ENCODE measurements around the gene MMP25.
"Not testable (repeated sequence)": the region's sequence is repeated elsewhere in the genome, so short reads cannot be mapped to it uniquely, and the experiment has no call there.

MMP25 gene

GRCh38 chr16:3052571-3053329 is 6.4 kb downstream of the MMP25 start:
- H3K27ac ChIP-seq (ENCODE audit: low read depth, low read length); H3K9me3 ChIP-seq (ENCODE audit: control insufficient read depth in 5 of 5, low read length in 5 of 5); H3K4me1 ChIP-seq (ENCODE audit: control insufficient read depth in 5 of 5, insufficient read depth in 5 of 5, low read length in 5 of 5); H3K4me3 ChIP-seq (ENCODE audit: low read depth in 1 of 5, low read length in 5 of 5); H3K9ac ChIP-seq (ENCODE audit: low read length in 5 of 5): not testable (repeated sequence)
- peaks cover 20 to 30% (median 25%) of the 10 kb centered on the region in 5 donors for H3K27me3 ChIP-seq (ENCODE audit: control insufficient read depth in 5 of 5, insufficient read depth in 4 of 5, low read length in 5 of 5)
- peaks cover 0 to 11% (median 3%) of the 10 kb centered on the region in 5 donors for H3K36me3 ChIP-seq (ENCODE audit: control insufficient read depth in 5 of 5, insufficient read depth in 5 of 5, low read length in 5 of 5)

GRCh38 chr16:3053330-3053710 is 7.0 kb downstream of the MMP25 start:
- not testable (repeated sequence) for H3K9me3 ChIP-seq (ENCODE audit: control insufficient read depth in 5 of 5, low read length in 5 of 5); H3K4me3 ChIP-seq (ENCODE audit: low read depth in 1 of 5, low read length in 5 of 5); H3K9ac ChIP-seq (ENCODE audit: low read length in 5 of 5); H3K27ac ChIP-seq (ENCODE audit: low read depth, low read length)
- Histone ChIP-seq H3K4me1 (ENCODE audit: control insufficient read depth in 5 of 5, insufficient read depth in 5 of 5, low read length in 5 of 5) (peaks cover 0 to 14% (median 5%) of the 10 kb centered on the region in 5 donors), H3K36me3 (ENCODE audit: control insufficient read depth in 5 of 5, insufficient read depth in 5 of 5, low read length in 5 of 5) (peaks cover 0 to 11% (median 3%) of the 10 kb centered on the region in 5 donors), H3K27me3 (ENCODE audit: control insufficient read depth in 5 of 5, insufficient read depth in 4 of 5, low read length in 5 of 5) (peaks cover 15 to 24% (median 22%) of the 10 kb centered on the region in 5 donors)

GRCh38 chr16:3054965-3055733 is 8.8 kb downstream of the MMP25 start:
- peaks cover 0 to 29% (median 20%) of the 10 kb centered on the region in 5 donors for H3K4me1 ChIP-seq (ENCODE audit: control insufficient read depth in 5 of 5, insufficient read depth in 5 of 5, low read length in 5 of 5)
- H3K9me3 ChIP-seq (ENCODE audit: control insufficient read depth in 5 of 5, low read length in 5 of 5): no peaks in the 10 kb centered on the region
- no peak overlapping the region for H3K27ac ChIP-seq (ENCODE audit: low read depth, low read length)
- H3K27me3 ChIP-seq (ENCODE audit: control insufficient read depth in 5 of 5, insufficient read depth in 4 of 5, low read length in 5 of 5): peaks cover 0 to 10% (median 8%) of the 10 kb centered on the region in 5 donors
- no peak overlapping the region for H3K4me3 ChIP-seq (ENCODE audit: low read depth in 1 of 5, low read length in 5 of 5)
- peaks cover 0 to 11% (median 3%) of the 10 kb centered on the region in 5 donors for H3K36me3 ChIP-seq (ENCODE audit: control insufficient read depth in 5 of 5, insufficient read depth in 5 of 5, low read length in 5 of 5)
- no peak overlapping the region for H3K9ac ChIP-seq (ENCODE audit: low read length in 5 of 5)

- H3K9ac ChIP-seq (ENCODE audit: low read length in 5 of 5); H3K9me3 ChIP-seq (ENCODE audit: control insufficient read depth in 5 of 5, low read length in 5 of 5); H3K27ac ChIP-seq (ENCODE audit: low read depth, low read length); H3K4me3 ChIP-seq (ENCODE audit: low read depth in 1 of 5, low read length in 5 of 5); H3K27me3 ChIP-seq (ENCODE audit: control insufficient read depth in 5 of 5, insufficient read depth in 4 of 5, low read length in 5 of 5): not testable (repeated sequence)
- peaks cover 0 to 11% (median 3%) of the 10 kb centered on the region in 5 donors for H3K36me3 ChIP-seq (ENCODE audit: control insufficient read depth in 5 of 5, insufficient read depth in 5 of 5, low read length in 5 of 5)
- H3K4me1 ChIP-seq (ENCODE audit: control insufficient read depth in 5 of 5, insufficient read depth in 5 of 5, low read length in 5 of 5): peaks cover 0 to 32% (median 21%) of the 10 kb centered on the region in 5 donors
These were observed 9.4 kb downstream of the MMP25 start for GRCh38 chr16:3055734-3056115.

GRCh38 chr16:3056336-3057180 is 10.2 kb downstream of the MMP25 start:
- Histone ChIP-seq H3K9ac (ENCODE audit: low read length in 5 of 5) (no peak overlapping the region), H3K27me3 (ENCODE audit: control insufficient read depth in 5 of 5, insufficient read depth in 4 of 5, low read length in 5 of 5) (peaks cover 0 to under 1% (median 0%) of the 10 kb centered on the region in 5 donors), H3K27ac (ENCODE audit: low read depth, low read length) (no peak overlapping the region), H3K4me3 (ENCODE audit: low read depth in 1 of 5, low read length in 5 of 5) (no peak overlapping the region), H3K9me3 (ENCODE audit: control insufficient read depth in 5 of 5, low read length in 5 of 5) (no peaks in the 10 kb centered on the region), H3K4me1 (ENCODE audit: control insufficient read depth in 5 of 5, insufficient read depth in 5 of 5, low read length in 5 of 5) (peaks cover 0 to 32% (median 21%) of the 10 kb centered on the region in 5 donors), H3K36me3 (ENCODE audit: control insufficient read depth in 5 of 5, insufficient read depth in 5 of 5, low read length in 5 of 5) (peaks cover 0 to 11% (median 3%) of the 10 kb centered on the region in 5 donors)

GRCh38 chr16:3057181-3058138 is 11.1 kb downstream of the MMP25 start:
- Histone ChIP-seq H3K4me3 (ENCODE audit: low read depth in 1 of 5, low read length in 5 of 5) (peak overlapping the region in 2 of 5 donors; percentile 74 to 80), H3K27ac (ENCODE audit: low read depth, low read length) (no peak overlapping the region), H3K36me3 (ENCODE audit: control insufficient read depth in 5 of 5, insufficient read depth in 5 of 5, low read length in 5 of 5) (peaks cover 0 to 11% (median 3%) of the 10 kb centered on the region in 5 donors), H3K4me1 (ENCODE audit: control insufficient read depth in 5 of 5, insufficient read depth in 5 of 5, low read length in 5 of 5) (peaks cover 0 to 32% (median 21%) of the 10 kb centered on the region in 5 donors), H3K9me3 (ENCODE audit: control insufficient read depth in 5 of 5, low read length in 5 of 5) (no peaks in the 10 kb centered on the region), H3K27me3 (ENCODE audit: control insufficient read depth in 5 of 5, insufficient read depth in 4 of 5, low read length in 5 of 5) (no peaks in the 10 kb centered on the region), H3K9ac (ENCODE audit: low read length in 5 of 5) (no peak overlapping the region)

GRCh38 chr16:3058139-3059030 is 12.0 kb downstream of the MMP25 start:
- H3K4me1 ChIP-seq (ENCODE audit: control insufficient read depth in 5 of 5, insufficient read depth in 5 of 5, low read length in 5 of 5): peaks cover 0 to 32% (median 21%) of the 10 kb centered on the region in 5 donors
- peak overlapping the region in 4 of 5 donors; percentile 66 to 89 (median 78) for H3K9ac ChIP-seq (ENCODE audit: low read length in 5 of 5)
- H3K4me3 ChIP-seq (ENCODE audit: low read depth in 1 of 5, low read length in 5 of 5): peak overlapping the region in 4 of 5 donors; percentile 61 to 80 (median 76)
- no peaks in the 10 kb centered on the region for H3K9me3 ChIP-seq (ENCODE audit: control insufficient read depth in 5 of 5, low read length in 5 of 5)
- no peaks in the 10 kb centered on the region for H3K27me3 ChIP-seq (ENCODE audit: control insufficient read depth in 5 of 5, insufficient read depth in 4 of 5, low read length in 5 of 5)
- H3K27ac ChIP-seq (ENCODE audit: low read depth, low read length): peak overlapping the region; percentile 86
- H3K36me3 ChIP-seq (ENCODE audit: control insufficient read depth in 5 of 5, insufficient read depth in 5 of 5, low read length in 5 of 5): peaks cover 0 to 11% (median 3%) of the 10 kb centered on the region in 5 donors

- H3K4me1 ChIP-seq (ENCODE audit: control insufficient read depth in 5 of 5, insufficient read depth in 5 of 5, low read length in 5 of 5): peaks cover 0 to 32% (median 21%) of the 10 kb centered on the region in 5 donors
- H3K27ac ChIP-seq (ENCODE audit: low read depth, low read length): peak overlapping the region; percentile 86
These were observed 12.8 kb downstream of the MMP25 start for GRCh38 chr16:3059041-3059722.

More at GRCh38 chr16:3059041-3059722, 12.8 kb downstream of the MMP25 start:
- H3K27me3 ChIP-seq (ENCODE audit: control insufficient read depth in 5 of 5, insufficient read depth in 4 of 5, low read length in 5 of 5): no peaks in the 10 kb centered on the region
- no peaks in the 10 kb centered on the region for H3K9me3 ChIP-seq (ENCODE audit: control insufficient read depth in 5 of 5, low read length in 5 of 5)
- peak overlapping the region in 4 of 5 donors; percentile 63 to 80 (median 76) for H3K4me3 ChIP-seq (ENCODE audit: low read depth in 1 of 5, low read length in 5 of 5)
- H3K36me3 ChIP-seq (ENCODE audit: control insufficient read depth in 5 of 5, insufficient read depth in 5 of 5, low read length in 5 of 5): peaks cover 0 to 6% (median under 1%) of the 10 kb centered on the region in 5 donors
- H3K9ac ChIP-seq (ENCODE audit: low read length in 5 of 5): peak overlapping the region; percentile 48 to 89 (median 74)

Measured in subcutaneous abdominal adipose tissue (tissue), 5 donors.